ENCODE measurements around the gene RIN3.

The RIN3 gene

DNA sequence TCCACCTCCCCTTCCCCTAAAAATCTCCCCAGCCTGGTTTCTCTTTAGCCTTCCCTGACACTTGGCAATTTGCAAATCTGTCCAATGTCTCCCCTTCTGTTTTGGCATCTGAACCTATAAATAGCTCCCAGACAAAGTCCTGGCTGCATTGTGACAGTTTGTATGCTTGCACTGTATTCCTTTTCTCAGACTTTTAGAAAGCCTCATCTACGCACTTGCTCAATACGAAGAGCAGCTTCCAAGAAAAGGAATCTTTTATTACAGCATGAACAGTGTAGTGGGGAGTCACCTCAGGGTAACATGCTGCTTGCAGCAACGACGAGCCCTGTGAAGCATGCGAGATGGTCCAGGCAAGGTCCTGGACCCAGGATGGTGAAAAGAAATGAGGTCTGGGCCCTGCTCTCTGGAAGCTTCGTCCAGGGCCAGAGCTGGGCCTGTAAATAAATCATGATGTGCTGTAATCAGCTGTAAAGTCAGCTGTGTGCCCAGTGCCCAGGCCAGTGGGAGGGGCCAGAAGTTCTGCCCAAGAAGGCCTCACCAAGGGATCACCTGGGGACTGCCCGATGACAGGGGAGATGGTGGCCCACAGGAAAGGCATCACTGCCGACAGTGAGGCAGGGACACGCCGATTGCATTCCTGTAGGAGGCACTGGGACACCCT, 88.3 kb downstream of the RIN3 start:
- no peak for DNase-seq

- DNase-seq: no peak
Observed at GRCh38 chr14:92603309-92604242, 90.0 kb downstream of the RIN3 start.

DNA sequence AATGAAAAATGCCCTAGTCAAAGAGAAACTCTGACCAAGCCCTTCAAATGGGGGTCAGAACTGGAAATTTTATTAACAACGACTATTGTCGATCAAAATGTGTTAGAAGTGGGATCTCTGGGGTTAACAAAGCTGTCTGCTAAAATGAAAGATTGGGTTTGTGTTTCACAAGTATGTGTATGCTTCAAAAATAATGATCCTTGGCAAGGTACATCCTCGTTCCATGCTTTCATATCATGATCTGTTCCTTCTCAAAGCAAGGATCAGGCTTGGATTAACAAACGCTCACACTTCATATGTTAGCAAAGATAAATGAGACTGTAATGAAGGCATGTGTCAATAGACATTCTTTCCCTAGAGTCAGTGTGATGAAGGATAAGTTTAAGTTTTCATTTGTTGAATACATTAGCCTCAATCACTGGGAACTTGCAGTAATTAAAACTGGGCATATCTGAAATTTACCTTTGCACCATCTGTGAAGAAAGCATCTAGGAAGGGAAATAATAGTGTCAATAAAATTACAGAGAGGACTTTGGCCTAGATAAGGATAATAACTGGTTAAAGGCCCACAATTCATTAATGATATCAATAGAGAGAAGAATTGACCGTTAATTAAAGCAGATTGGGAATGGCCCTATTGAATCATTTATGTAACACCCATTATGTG, 91.8 kb downstream of the RIN3 start:
- DNase-seq: no peak

- DNase-seq: no peak
Observed at GRCh38 chr14:92607251-92607650, 93.7 kb downstream of the RIN3 start.

GRCh38 chr14:92607702-92608429, 94.3 kb downstream of the RIN3 start:
- no peak for DNase-seq

DNA sequence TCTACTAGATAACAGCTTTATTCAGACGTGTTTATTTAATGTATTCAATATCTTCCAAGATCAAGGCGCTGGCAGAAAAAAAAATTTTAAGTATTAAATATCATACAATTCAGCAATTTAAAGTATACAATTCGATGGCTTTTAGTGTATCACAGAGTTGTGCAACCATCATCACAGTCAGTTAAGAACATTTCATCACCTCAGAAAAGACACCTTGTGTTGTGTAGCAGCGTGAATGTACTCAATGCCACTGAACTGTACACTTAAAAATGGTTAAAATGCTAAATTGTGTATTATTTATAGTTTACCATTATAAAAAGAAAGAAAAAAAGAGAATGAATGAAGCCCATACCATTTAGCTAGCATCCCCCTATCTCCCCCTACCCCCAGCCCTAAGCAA, 96.4 kb downstream of the RIN3 start:
- DNase-seq: no peak

GRCh38 chr14:92610849-92611271, 97.3 kb downstream of the RIN3 start:
- no peak for DNase-seq

DNA sequence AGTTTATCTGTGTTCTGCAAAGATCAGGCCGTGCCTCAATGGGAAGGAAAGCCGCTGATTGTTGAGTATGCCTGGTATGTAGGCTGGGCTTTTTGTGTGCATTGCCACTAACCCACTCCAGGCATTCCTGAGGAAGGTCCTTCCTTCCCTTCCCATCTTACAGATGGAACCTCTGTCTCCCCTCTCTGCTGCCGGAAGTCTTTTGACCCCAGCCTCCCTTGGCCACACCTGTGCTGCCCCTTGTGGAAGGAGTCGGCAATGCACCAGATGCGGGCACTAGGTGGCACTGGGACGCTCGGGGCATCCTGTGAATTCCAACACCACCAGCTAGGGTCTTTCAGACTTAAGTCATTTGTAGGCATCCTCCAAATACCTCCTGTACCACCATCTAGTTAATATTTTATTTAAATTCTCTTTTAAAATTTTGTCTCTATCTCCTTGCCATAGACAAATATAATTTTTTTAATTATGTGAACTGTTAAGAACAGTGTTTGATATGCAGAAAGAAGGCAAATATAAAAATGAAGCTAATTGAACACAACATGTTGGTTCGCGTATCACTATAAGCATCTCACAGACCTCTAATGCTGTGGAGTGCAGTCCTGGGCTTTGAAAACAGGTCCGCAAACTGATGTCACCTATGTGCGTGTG, 99.6 kb downstream of the RIN3 start:
- DNase-seq: peak; percentile 89

- DNase-seq: no peak
Observed at GRCh38 chr14:92613681-92614260, 100.2 kb downstream of the RIN3 start.

GRCh38 chr14:92615451-92615850, 101.9 kb downstream of the RIN3 start:
- DNase-seq: peak; percentile 74

DNA sequence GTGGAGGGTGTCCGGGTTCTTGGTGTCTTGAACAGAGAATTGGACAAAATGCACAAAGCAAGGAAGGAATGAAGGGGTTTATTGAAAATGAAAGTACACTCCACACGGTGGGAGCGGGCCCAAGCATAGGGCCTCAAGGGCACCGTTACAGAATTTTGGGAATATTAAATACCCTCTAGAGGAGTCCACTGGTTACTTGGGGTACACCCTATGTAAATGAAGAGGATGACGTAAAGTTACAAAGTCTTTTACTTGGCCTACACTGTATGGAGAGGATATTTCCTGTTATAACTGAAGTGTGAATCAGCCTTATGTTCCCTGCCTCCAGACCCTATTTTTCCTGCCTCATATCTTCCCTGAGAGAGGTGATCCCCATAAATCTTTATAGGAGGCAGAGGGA, 102.6 kb downstream of the RIN3 start:
- no peak for DNase-seq

- DNase-seq: no peak
Observed at GRCh38 chr14:92617581-92617980, 104.0 kb downstream of the RIN3 start.

GRCh38 chr14:92619671-92620456, 106.3 kb downstream of the RIN3 start:
- DNase-seq: no peak

DNA sequence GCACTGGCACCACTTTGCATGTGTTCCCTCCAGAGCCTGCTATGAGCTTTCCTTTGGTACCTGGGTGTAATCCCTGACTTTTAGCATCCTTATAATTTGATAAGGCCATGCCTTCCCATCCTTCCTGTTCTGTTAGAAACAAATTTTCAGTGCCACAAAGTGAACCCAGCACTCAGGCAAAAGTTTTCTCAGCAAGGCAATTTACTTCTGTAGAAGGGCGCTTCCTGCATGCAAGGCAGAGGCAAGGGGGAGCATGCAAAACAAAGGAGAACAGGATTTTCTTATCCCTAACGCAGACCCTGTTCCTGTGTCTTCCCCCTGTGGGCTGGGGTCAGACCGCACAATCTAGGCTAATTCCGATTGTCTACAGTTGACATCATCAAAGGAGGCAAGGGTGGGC, 108.7 kb downstream of the RIN3 start:
- no peak for DNase-seq

- DNase-seq: no peak
Observed at GRCh38 chr14:92624764-92625163, 111.2 kb downstream of the RIN3 start.

DNA sequence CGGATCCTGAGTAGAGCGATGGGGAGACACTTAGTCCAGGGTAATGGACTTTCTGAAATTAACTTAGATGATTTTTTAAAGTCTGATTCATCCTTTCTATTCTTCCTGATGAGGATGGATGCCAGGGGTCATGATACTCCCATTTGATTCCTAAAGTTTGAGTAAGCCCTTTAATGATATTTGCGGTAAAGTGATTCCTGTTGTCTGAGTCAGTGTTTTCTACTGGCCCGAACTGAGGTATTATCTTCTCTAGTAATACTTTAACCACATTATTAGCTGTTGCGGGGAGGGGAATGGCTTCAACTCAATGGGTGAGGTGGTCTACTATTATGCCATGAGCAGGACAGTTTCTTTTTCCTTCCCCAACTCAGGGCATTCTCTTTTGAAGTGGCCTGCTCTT, 111.6 kb downstream of the RIN3 start:
- no peak for DNase-seq

- no peak for DNase-seq
Observed at GRCh38 chr14:92626041-92626440, 112.5 kb downstream of the RIN3 start.

DNA sequence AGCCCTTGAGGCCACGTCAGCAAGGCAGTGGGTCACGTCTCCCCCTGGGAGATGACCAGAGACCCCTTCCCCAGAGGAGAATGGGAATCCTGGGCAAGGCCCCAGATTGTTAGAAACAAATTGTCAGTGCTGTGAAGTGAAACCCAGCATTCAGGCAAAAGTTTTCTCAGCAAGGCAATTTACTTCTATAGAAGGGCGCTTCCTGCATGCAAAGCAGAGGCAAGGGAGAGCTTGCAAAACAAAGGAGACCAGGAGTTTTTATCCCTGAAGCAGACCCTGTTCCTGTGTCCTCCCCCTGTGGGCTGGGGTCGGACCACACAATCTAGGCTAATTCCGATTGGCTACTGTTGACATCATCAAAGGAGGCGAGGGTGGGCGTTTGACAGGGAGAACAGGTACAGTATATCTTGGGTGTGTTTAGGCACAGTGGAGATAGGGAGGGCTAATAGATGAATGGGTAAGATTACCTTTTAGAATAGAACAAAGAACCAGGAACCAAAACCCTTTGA, 114.2 kb downstream of the RIN3 start:
- DNase-seq: no peak

DNA sequence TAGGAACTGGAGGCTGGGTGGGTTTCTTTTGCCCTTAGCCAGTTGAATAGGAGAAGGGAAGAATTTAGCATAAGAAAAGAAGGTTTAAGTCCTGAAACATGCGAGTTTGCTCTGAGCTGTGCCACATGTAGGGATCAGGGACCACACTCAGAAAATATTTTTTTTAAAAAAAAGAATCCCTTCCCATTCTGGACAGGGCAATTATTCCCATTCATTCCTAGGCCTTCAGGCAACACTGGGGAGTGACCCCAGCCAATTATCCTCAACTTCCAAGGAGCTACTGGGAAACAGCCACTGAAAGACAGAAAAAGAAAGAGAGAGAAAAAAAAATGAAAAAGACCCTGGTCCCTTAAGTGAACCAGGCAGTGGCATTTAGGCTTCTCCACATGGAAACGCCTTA, 115.1 kb downstream of the RIN3 start:
- no peak for DNase-seq

GRCh38 chr14:92630367-92630766, 116.8 kb downstream of the RIN3 start:
- no peak for DNase-seq

- DNase-seq: no peak
Observed at GRCh38 chr14:92631098-92631497, 117.5 kb downstream of the RIN3 start.

Data from activated CD8-positive, alpha-beta memory T cell treated with anti-CD3 and anti-CD28 coated beads, Interleukin-2, amount 50 U/mL, for 48 hours (primary cell).